Adrenal gland (tissue), 5 donors: Measurements from ENCODE around the gene CSH1.

ENCODE experiments used
- CTCF ChIP-seq, 6 experiments: fragments of 450-650 bp in 4 of 6; fragments of 200-600 bp in 2 of 6; sonication (generic) in 1 of 6; IDR thresholded peaks; 1 replicate in 5 of 6; 2 replicates in 1 of 6; pipeline versions ENCODE4 v1.5.1 to v1.8.0; 2016 to 2021; ENCODE audit warnings: antibody characterized with exemption in 6 of 6, mild to moderate bottlenecking in 2 of 6, moderate library complexity in 1 of 6
- POLR2A ChIP-seq, 2 donors: fragments of 450-650 bp; IDR thresholded peaks; one replicate each; pipeline ENCODE4 v1.6.1; 2017; ENCODE audit warnings: antibody characterized with exemption in 2 of 2, mild to moderate bottlenecking in 2 of 2, moderate library complexity in 1 of 2
- donor health status: DM: no; HTN: no; CAD: no.

DNA sequence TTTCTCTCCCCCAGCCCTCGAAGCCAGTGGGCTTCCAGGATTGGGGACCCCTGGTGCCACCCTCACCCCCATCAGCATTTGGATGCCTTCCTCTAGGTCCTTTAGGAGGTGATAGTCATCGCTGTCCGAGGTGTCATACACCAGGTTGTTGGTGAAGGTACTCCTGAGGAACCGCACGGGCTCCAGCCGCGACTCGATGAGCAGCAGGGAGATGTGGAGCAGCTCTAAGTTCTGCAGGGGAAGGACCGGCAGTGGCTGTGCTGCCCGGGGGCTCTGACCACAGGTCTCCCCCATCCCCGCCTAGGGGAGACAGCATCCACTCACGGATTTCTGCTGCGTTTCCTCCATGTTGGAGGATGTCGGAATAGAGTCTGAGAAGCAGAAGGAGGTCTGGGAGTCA is 13.7 kb upstream of the CSH1 start:
- TF ChIP-seq CTCF (IDR thresholded peaks at IDR 0.05) = no peak
- TF ChIP-seq POLR2A (IDR thresholded peaks at IDR 0.05) = no peak
